ENCODE measurements around the gene ATP11A.

Gene ATP11A

GRCh38 chr13:112752711-112753541, 63.1 kb downstream of the ATP11A start:
- no peak overlapping the region for H3K4me3 ChIP-seq (ENCODE audit: insufficient read depth, low read depth, low read length, poor library complexity, severe bottlenecking)
- no peak for DNase-seq
- no peaks in the 10 kb centered on the region for H3K36me3 ChIP-seq (ENCODE audit: control insufficient read depth, insufficient read depth, low read length)
- H3K9me3 ChIP-seq (ENCODE audit: control insufficient read depth, low read length) = no peaks in the 10 kb centered on the region
- peaks cover 10% of the 10 kb centered on the region for H3K4me1 ChIP-seq (ENCODE audit: control insufficient read depth, insufficient read depth, low read length, poor library complexity, severe bottlenecking)
- no peaks in the 10 kb centered on the region for H3K27me3 ChIP-seq (replicated peaks; ENCODE audit: control insufficient read depth, insufficient read depth, low read length, poor library complexity, severe bottlenecking)
- no peak overlapping the region for H3K27ac ChIP-seq (ENCODE audit: insufficient read depth, low read length, poor library complexity, severe bottlenecking)

GRCh38 chr13:112753833-112754232, 64.0 kb downstream of the ATP11A start:
- peaks cover 10% of the 10 kb centered on the region for H3K4me1 ChIP-seq (ENCODE audit: control insufficient read depth, insufficient read depth, low read length, poor library complexity, severe bottlenecking)
- H3K4me3 ChIP-seq (ENCODE audit: insufficient read depth, low read depth, low read length, poor library complexity, severe bottlenecking) = no peak overlapping the region
- no peak for DNase-seq

GRCh38 chr13:112754281-112755025, 64.6 kb downstream of the ATP11A start:
- Histone ChIP-seq H3K27ac (ENCODE audit: insufficient read depth, low read length, poor library complexity, severe bottlenecking) (no peak overlapping the region), H3K4me1 (ENCODE audit: control insufficient read depth, insufficient read depth, low read length, poor library complexity, severe bottlenecking) (peaks cover 10% of the 10 kb centered on the region), H3K9me3 (ENCODE audit: control insufficient read depth, low read length) (no peaks in the 10 kb centered on the region), H3K27me3 (replicated peaks; ENCODE audit: control insufficient read depth, insufficient read depth, low read length, poor library complexity, severe bottlenecking) (no peaks in the 10 kb centered on the region), H3K36me3 (ENCODE audit: control insufficient read depth, insufficient read depth, low read length) (no peaks in the 10 kb centered on the region), H3K4me3 (ENCODE audit: insufficient read depth, low read depth, low read length, poor library complexity, severe bottlenecking) (no peak overlapping the region)
- DNase-seq = no peak

More at GRCh38 chr13:112753833-112754232, 64.0 kb downstream of the ATP11A start:
- Histone ChIP-seq H3K36me3 (ENCODE audit: control insufficient read depth, insufficient read depth, low read length) (no peaks in the 10 kb centered on the region), H3K9me3 (ENCODE audit: control insufficient read depth, low read length) (no peaks in the 10 kb centered on the region), H3K27ac (ENCODE audit: insufficient read depth, low read length, poor library complexity, severe bottlenecking) (no peak overlapping the region), H3K27me3 (replicated peaks; ENCODE audit: control insufficient read depth, insufficient read depth, low read length, poor library complexity, severe bottlenecking) (no peaks in the 10 kb centered on the region)

- Histone ChIP-seq H3K4me1 (ENCODE audit: control insufficient read depth, insufficient read depth, low read length, poor library complexity, severe bottlenecking) (peaks cover 10% of the 10 kb centered on the region), H3K36me3 (ENCODE audit: control insufficient read depth, insufficient read depth, low read length) (no peaks in the 10 kb centered on the region), H3K27me3 (replicated peaks; ENCODE audit: control insufficient read depth, insufficient read depth, low read length, poor library complexity, severe bottlenecking) (no peaks in the 10 kb centered on the region), H3K9me3 (ENCODE audit: control insufficient read depth, low read length) (no peaks in the 10 kb centered on the region), H3K4me3 (ENCODE audit: insufficient read depth, low read depth, low read length, poor library complexity, severe bottlenecking) (no peak overlapping the region), H3K27ac (ENCODE audit: insufficient read depth, low read length, poor library complexity, severe bottlenecking) (no peak overlapping the region)
- no peak for DNase-seq
These were observed 65.5 kb downstream of the ATP11A start for GRCh38 chr13:112755331-112755730.

- no peak for DNase-seq
- peaks cover 10% of the 10 kb centered on the region for H3K4me1 ChIP-seq (ENCODE audit: control insufficient read depth, insufficient read depth, low read length, poor library complexity, severe bottlenecking)
- no peak overlapping the region for H3K4me3 ChIP-seq (ENCODE audit: insufficient read depth, low read depth, low read length, poor library complexity, severe bottlenecking)
- no peaks in the 10 kb centered on the region for H3K9me3 ChIP-seq (ENCODE audit: control insufficient read depth, low read length)
- H3K27me3 ChIP-seq (replicated peaks; ENCODE audit: control insufficient read depth, insufficient read depth, low read length, poor library complexity, severe bottlenecking) = no peaks in the 10 kb centered on the region
- H3K36me3 ChIP-seq (ENCODE audit: control insufficient read depth, insufficient read depth, low read length) = no peaks in the 10 kb centered on the region
- no peak overlapping the region for H3K27ac ChIP-seq (ENCODE audit: insufficient read depth, low read length, poor library complexity, severe bottlenecking)
These were observed 66.2 kb downstream of the ATP11A start for GRCh38 chr13:112756081-112756480.

GRCh38 chr13:112756511-112756966, 66.7 kb downstream of the ATP11A start:
- Histone ChIP-seq H3K27me3 (replicated peaks; ENCODE audit: control insufficient read depth, insufficient read depth, low read length, poor library complexity, severe bottlenecking) (no peaks in the 10 kb centered on the region), H3K9me3 (ENCODE audit: control insufficient read depth, low read length) (no peaks in the 10 kb centered on the region), H3K4me1 (ENCODE audit: control insufficient read depth, insufficient read depth, low read length, poor library complexity, severe bottlenecking) (peaks cover 10% of the 10 kb centered on the region), H3K4me3 (ENCODE audit: insufficient read depth, low read depth, low read length, poor library complexity, severe bottlenecking) (no peak overlapping the region), H3K27ac (ENCODE audit: insufficient read depth, low read length, poor library complexity, severe bottlenecking) (no peak overlapping the region), H3K36me3 (ENCODE audit: control insufficient read depth, insufficient read depth, low read length) (no peaks in the 10 kb centered on the region)
- no peak for DNase-seq

GRCh38 chr13:112756967-112757758, 67.3 kb downstream of the ATP11A start:
- H3K27ac ChIP-seq (ENCODE audit: insufficient read depth, low read length, poor library complexity, severe bottlenecking) = no peak overlapping the region
- H3K27me3 ChIP-seq (replicated peaks; ENCODE audit: control insufficient read depth, insufficient read depth, low read length, poor library complexity, severe bottlenecking) = no peaks in the 10 kb centered on the region
- peaks cover 10% of the 10 kb centered on the region for H3K4me1 ChIP-seq (ENCODE audit: control insufficient read depth, insufficient read depth, low read length, poor library complexity, severe bottlenecking)
- DNase-seq = no peak
- peaks cover under 1% of the 10 kb centered on the region for H3K36me3 ChIP-seq (ENCODE audit: control insufficient read depth, insufficient read depth, low read length)
- H3K9me3 ChIP-seq (ENCODE audit: control insufficient read depth, low read length) = no peaks in the 10 kb centered on the region
- no peak overlapping the region for H3K4me3 ChIP-seq (ENCODE audit: insufficient read depth, low read depth, low read length, poor library complexity, severe bottlenecking)

GRCh38 chr13:112757759-112758086, 67.9 kb downstream of the ATP11A start:
- DNase-seq = no peak
- H3K36me3 ChIP-seq (ENCODE audit: control insufficient read depth, insufficient read depth, low read length) = peaks cover 3% of the 10 kb centered on the region
- no peaks in the 10 kb centered on the region for H3K9me3 ChIP-seq (ENCODE audit: control insufficient read depth, low read length)
- H3K4me1 ChIP-seq (ENCODE audit: control insufficient read depth, insufficient read depth, low read length, poor library complexity, severe bottlenecking) = peaks cover 8% of the 10 kb centered on the region
- H3K27me3 ChIP-seq (replicated peaks; ENCODE audit: control insufficient read depth, insufficient read depth, low read length, poor library complexity, severe bottlenecking) = no peaks in the 10 kb centered on the region
- H3K27ac ChIP-seq (ENCODE audit: insufficient read depth, low read length, poor library complexity, severe bottlenecking) = no peak overlapping the region
- no peak overlapping the region for H3K4me3 ChIP-seq (ENCODE audit: insufficient read depth, low read depth, low read length, poor library complexity, severe bottlenecking)

- Histone ChIP-seq H3K27ac (ENCODE audit: insufficient read depth, low read length, poor library complexity, severe bottlenecking) (no peak overlapping the region), H3K4me1 (ENCODE audit: control insufficient read depth, insufficient read depth, low read length, poor library complexity, severe bottlenecking) (no peaks in the 10 kb centered on the region), H3K4me3 (ENCODE audit: insufficient read depth, low read depth, low read length, poor library complexity, severe bottlenecking) (no peak overlapping the region), H3K27me3 (replicated peaks; ENCODE audit: control insufficient read depth, insufficient read depth, low read length, poor library complexity, severe bottlenecking) (no peaks in the 10 kb centered on the region), H3K36me3 (ENCODE audit: control insufficient read depth, insufficient read depth, low read length) (peaks cover 3% of the 10 kb centered on the region), H3K9me3 (ENCODE audit: control insufficient read depth, low read length) (no peaks in the 10 kb centered on the region)
- DNase-seq = no peak
These were observed 69.2 kb downstream of the ATP11A start for GRCh38 chr13:112759053-112759452.
